ENCODE results near the gene STX1A.

DNA sequence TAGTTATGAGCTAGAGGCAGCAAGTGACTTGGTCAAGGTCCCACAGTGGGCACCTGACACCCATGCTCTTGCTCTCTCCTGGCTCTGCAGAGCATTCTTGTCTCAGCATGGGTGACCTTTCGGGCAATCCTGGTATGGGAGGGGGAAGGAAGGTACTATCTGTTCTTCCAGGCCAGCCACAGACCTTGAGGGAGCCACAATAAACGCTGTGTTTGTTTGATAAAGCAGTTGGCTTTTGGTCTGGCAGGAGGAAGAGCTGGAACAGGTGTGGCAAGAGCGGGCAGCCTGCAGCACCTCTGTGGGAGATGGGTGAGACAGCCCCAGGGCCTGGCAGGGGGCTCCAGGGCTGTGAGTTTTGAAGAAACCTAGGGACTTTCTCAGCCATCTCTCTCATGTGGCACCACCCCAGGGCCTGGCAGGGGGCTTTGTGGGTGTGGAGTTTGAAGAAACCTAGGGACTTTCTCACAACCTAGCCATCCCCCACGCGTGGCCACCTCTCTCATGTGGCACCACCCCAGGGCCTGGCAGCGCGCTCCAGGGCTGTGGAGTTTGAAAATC is 39.2 kb upstream of the STX1A start:
- TF ChIP-seq CTCF (IDR thresholded peaks at IDR 0.05) = no peak
- TF ChIP-seq POLR2A (IDR thresholded peaks at IDR 0.05) = no peak
